Hepatocyte (in vitro differentiated cells): ENCODE measurements around the gene TTBK2. TPM values are rescaled to one million over a fixed set of nuclear protein-coding genes. Genes with fewer than 3 reads are reported as not detected.

ENCODE experiments used
- DNase-seq: peaks from one replicate; pipeline ENCODE4 v3.0.0-alpha.2; 2016; ENCODE audit warnings: low spot score
- H2AFZ ChIP-seq: fragments of 200-600 bp; sonication (generic); 2 replicates; pipeline ENCODE4 v1.6.0; 2016; ENCODE audit warnings: antibody characterized with exemption, mild to moderate bottlenecking
- H3K27ac ChIP-seq: fragments of 200-600 bp; sonication (generic); 2 replicates; pipeline ENCODE4 v1.5.1; 2016; ENCODE audit warnings: mild to moderate bottlenecking
- H3K27me3 ChIP-seq: fragments of 200-600 bp; sonication (generic); 2 replicates; pipeline ENCODE4 v1.6.1; 2016
- H3K36me3 ChIP-seq: fragments of 200-600 bp; sonication (generic); replicated peaks from 2 replicates; pipeline ENCODE4 v1.5.1; 2016; ENCODE audit warnings: low read depth; ENCODE audit not compliant: insufficient read depth
- H3K4me1 ChIP-seq: fragments of 200-600 bp; sonication (generic); 2 replicates; pipeline ENCODE4 v1.5.1; 2016; ENCODE audit warnings: mild to moderate bottlenecking, moderate library complexity; ENCODE audit not compliant: insufficient read depth
- H3K4me2 ChIP-seq: fragments of 200-600 bp; sonication (generic); 2 replicates; pipeline ENCODE4 v1.6.0; 2016
- H3K4me3 ChIP-seq: fragments of 200-600 bp; sonication (generic); 2 replicates; pipeline ENCODE4 v1.5.1; 2016; ENCODE audit warnings: mild to moderate bottlenecking
- H3K79me2 ChIP-seq: fragments of 200-600 bp; sonication (generic); 2 replicates; pipeline ENCODE4 v1.6.0; 2017; ENCODE audit warnings: mild to moderate bottlenecking
- H3K9me2 ChIP-seq: fragments of 200-600 bp; sonication (generic); replicated peaks from 2 replicates; pipeline ENCODE4 v1.6.0; 2017; ENCODE audit warnings: mild to moderate bottlenecking; ENCODE audit not compliant: insufficient read depth
- H3K9me3 ChIP-seq: fragments of 200-600 bp; sonication (generic); 2 replicates; pipeline ENCODE4 v1.5.1; 2016; ENCODE audit warnings: low read depth, mild to moderate bottlenecking
- H4K20me1 ChIP-seq: fragments of 200-600 bp; sonication (generic); 2 replicates; pipeline ENCODE4 v1.6.0; 2016; ENCODE audit warnings: mild to moderate bottlenecking; ENCODE audit not compliant: insufficient read depth, poor library complexity, severe bottlenecking
- CTCF ChIP-seq: fragments of 200-600 bp; sonication (generic); IDR thresholded peaks from 2 replicates; pipeline ENCODE4 v1.5.1; 2016; ENCODE audit warnings: antibody characterized with exemption, mild to moderate bottlenecking; ENCODE audit not compliant: poor library complexity
- EZH2 ChIP-seq: fragments of 200-600 bp; sonication (generic); IDR thresholded peaks from 2 replicates; pipeline ENCODE4 v1.6.1; 2016; ENCODE audit warnings: antibody characterized with exemption, mild to moderate bottlenecking, borderline replicate concordance
- EZH2phosphoT487 ChIP-seq: fragments of 200-600 bp; sonication (generic); IDR thresholded peaks from one replicate; pipeline ENCODE4 v1.6.1; 2018; ENCODE audit warnings: antibody characterized with exemption, mild to moderate bottlenecking, low read depth, moderate library complexity; ENCODE audit not compliant: unreplicated experiment, severe bottlenecking
- WGBS: methylation state at CpG from one replicate; pipeline ENCODE4 v1.1.6; 2016; ENCODE audit warnings: low lambda C conversion rate; ENCODE audit errors: missing lambda C conversion rate; 5-methylcytosine and 5-hydroxymethylcytosine counted together
- polyA plus RNA-seq: library from polyadenylated mRNA; unstranded; fragments of >200 nt; fragmentation: Nextera tagmentation; extraction: Ambion mirVana; gene quantifications from 2 replicates; pipeline ENCODE4 v1.2.1, GENCODE V29; 2016
- total RNA-seq: library from RNA; depleted of rRNA; stranded (reverse); fragments of >200 nt; gene quantifications from 2 replicates; pipeline ENCODE4 v1.2.3, GENCODE V29; 2014

TTBK2 gene
- total and polyA plus RNA-seq, 2 experiments from 2014 or later = 3.8 to 8.5 TPM

- no peaks in the 10 kb centered on the region for H3K9me3 ChIP-seq
- peaks cover 20% of the 10 kb centered on the region for H3K79me2 ChIP-seq
- peaks cover 11% of the 10 kb centered on the region for H3K4me1 ChIP-seq
- no peak overlapping the region for H3K27ac ChIP-seq
- TF ChIP-seq CTCF = no peak
- TF ChIP-seq EZH2 = no peak
- no peak for TF ChIP-seq EZH2phosphoT487
- H3K27me3 ChIP-seq = no peaks in the 10 kb centered on the region
- no peak overlapping the region for H3K4me3 ChIP-seq
- H3K36me3 ChIP-seq = peaks cover 4% of the 10 kb centered on the region
- H3K9me2 ChIP-seq = no peaks in the 10 kb centered on the region
- H4K20me1 ChIP-seq = peaks cover 2% of the 10 kb centered on the region
- no peak overlapping the region for H3K4me2 ChIP-seq
- H2AFZ ChIP-seq = no peak overlapping the region
- DNase-seq = no peak
- WGBS = 91% methylated on average over 15 of the region's 15 CpGs
These were observed 188.3 kb downstream of the TTBK2 start for GRCh38 chr15:42732095-42732827.

- Histone ChIP-seq H3K27me3 (no peaks in the 10 kb centered on the region), H3K79me2 (peaks cover 20% of the 10 kb centered on the region), H3K4me3 (no peak overlapping the region), H3K27ac (no peak overlapping the region), H3K36me3 (peaks cover 4% of the 10 kb centered on the region), H3K4me2 (no peak overlapping the region), H4K20me1 (peaks cover 2% of the 10 kb centered on the region), H3K9me3 (no peaks in the 10 kb centered on the region), H2AFZ (no peak overlapping the region), H3K9me2 (no peaks in the 10 kb centered on the region), H3K4me1 (peaks cover 10% of the 10 kb centered on the region)
- DNase-seq = no peak
- TF ChIP-seq EZH2phosphoT487 (no peak), CTCF (no peak), EZH2 (no peak)
- 92% methylated on average over 6 of the region's 6 CpGs for WGBS
These were observed 189.1 kb downstream of the TTBK2 start for GRCh38 chr15:42731461-42731860.

- Histone ChIP-seq H3K27ac (no peak overlapping the region), H2AFZ (no peak overlapping the region), H3K9me2 (no peaks in the 10 kb centered on the region), H3K4me3 (no peak overlapping the region), H4K20me1 (no peaks in the 10 kb centered on the region), H3K79me2 (peaks cover 13% of the 10 kb centered on the region), H3K36me3 (peaks cover 4% of the 10 kb centered on the region), H3K4me1 (peaks cover 6% of the 10 kb centered on the region), H3K27me3 (no peaks in the 10 kb centered on the region), H3K4me2 (no peak overlapping the region), H3K9me3 (no peaks in the 10 kb centered on the region)
- TF ChIP-seq EZH2 = no peak
- 98% methylated on average over 14 of the region's 14 CpGs for WGBS
- DNase-seq = no peak
These were observed 190.0 kb downstream of the TTBK2 start for GRCh38 chr15:42730536-42730935.

- 92% methylated on average over 8 of the region's 8 CpGs for WGBS
- H3K36me3 ChIP-seq = peaks cover 4% of the 10 kb centered on the region
- H3K9me3 ChIP-seq = no peaks in the 10 kb centered on the region
- H4K20me1 ChIP-seq = no peaks in the 10 kb centered on the region
- H3K9me2 ChIP-seq = no peaks in the 10 kb centered on the region
- peaks cover 9% of the 10 kb centered on the region for H3K79me2 ChIP-seq
- no peaks in the 10 kb centered on the region for H3K27me3 ChIP-seq
- DNase-seq = no peak
- TF ChIP-seq EZH2 = no peak
- TF ChIP-seq EZH2phosphoT487 = no peak
- TF ChIP-seq CTCF = no peak
- no peak overlapping the region for H2AFZ ChIP-seq
- H3K27ac ChIP-seq = no peak overlapping the region
- peaks cover 2% of the 10 kb centered on the region for H3K4me1 ChIP-seq
- no peak overlapping the region for H3K4me3 ChIP-seq
- H3K4me2 ChIP-seq = no peak overlapping the region
These were observed 190.4 kb downstream of the TTBK2 start for GRCh38 chr15:42730135-42730534.
